KG1 (cell line): ENCODE results near the gene BICD1.

Experiments used
- DNase-seq: peaks from one replicate; lab custom pipeline; 2025; lab: John Stamatoyannopoulos, UW

The BICD1 gene

DNA sequence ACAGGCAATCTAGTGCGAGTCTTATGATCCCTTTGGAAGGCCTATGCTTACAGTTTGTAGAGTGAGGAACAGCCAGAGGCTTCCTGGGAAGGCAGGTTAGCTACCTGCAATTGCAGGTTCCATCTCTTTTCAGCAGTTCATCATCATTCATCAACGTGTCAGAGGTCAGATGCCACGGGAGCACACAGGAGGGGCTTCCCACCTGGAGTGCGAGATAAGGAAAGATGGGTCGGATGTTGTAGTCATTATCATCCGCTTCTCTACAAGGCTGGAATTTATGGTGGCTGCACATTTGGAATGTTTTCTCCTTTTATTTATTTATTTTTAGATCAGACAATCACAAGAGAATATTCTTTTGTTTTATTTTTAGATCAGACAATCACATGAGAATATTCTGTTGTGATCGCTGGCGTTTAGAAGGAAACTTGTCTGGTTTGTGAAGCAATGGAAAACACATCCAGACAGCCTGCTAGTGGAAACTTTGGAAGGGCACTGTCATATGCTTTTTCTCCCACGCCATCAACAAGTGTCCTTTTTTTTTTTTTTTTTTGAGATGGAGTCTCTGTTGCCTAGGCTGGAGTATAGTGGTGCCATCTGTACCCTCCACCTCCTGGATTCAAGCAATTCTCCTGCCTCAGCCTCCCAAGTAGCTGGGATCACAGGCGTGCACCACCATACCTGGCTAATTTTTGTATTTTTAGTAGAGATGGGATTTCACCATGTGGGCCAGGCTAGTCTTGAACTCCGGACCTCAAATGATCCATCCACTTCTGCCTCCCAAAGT lies 1.9 kb upstream of the BICD1 start:
- no peak for DNase-seq

GRCh38 chr12:32105986-32106516 lies 596 bp upstream of the BICD1 start:
- no peak for DNase-seq

DNA sequence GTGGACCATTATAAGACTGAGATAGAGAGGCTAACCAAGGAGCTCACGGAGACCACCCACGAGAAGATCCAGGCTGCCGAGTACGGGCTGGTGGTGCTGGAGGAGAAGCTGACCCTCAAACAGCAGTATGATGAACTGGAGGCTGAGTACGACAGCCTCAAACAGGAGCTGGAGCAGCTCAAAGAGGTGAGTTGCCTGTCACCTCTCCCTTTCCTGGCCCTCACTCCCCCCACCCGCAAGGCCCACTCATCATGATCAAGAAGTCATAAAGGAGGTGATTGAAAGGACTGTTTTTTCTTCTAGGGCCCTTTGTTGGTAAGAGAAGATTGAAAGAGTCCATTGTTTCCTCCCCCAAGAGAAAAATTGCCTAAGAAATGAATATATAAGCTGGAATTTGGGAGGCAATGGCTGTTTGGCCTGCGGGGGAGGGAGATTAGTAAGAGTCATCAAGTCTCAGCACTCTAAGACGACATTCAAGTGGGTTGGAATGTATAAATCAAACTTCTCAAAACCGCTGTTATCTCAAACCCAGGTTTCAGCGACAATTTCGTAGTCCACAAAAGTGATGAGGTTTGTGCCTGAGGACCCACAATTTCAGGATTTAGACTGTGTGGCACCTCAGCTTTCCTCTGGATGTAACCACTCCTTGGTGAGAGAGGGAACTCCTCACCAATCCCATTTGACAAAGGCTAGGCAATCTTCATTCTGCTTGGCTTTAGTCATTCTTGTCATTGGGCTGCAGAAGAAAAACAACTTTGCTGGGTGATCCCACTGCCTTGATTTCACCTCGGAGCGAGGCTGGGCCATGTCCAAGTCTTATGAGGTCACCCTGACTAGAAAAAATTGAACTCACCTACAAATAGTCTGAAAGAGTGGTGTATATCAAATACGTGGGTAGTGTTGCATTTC lies 966 bp downstream of the BICD1 start:
- DNase-seq: no peak

GRCh38 chr12:32108787-32109186 lies 2.1 kb downstream of the BICD1 start:
- DNase-seq: no peak

GRCh38 chr12:32110417-32110816 lies 3.8 kb downstream of the BICD1 start:
- no peak for DNase-seq

DNA sequence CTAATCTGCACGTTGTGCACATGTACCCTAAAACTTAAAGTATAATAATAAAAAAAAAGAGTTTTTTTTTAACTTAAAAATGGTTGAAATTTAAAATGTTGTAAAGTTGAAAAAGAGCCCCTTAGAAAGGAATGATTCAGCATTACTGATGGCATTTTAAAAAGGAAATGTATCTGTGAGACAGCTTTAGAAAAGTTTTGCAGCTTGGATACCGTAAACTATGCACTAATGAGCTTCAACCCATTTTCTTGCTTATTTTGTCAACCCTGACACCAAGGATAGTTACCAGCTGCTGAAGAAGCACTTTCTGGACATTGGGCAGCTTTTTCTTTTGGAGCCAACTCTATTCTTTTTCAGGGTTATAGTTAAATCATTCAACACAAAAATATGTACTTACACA lies 4.3 kb downstream of the BICD1 start:
- no peak for DNase-seq

DNA sequence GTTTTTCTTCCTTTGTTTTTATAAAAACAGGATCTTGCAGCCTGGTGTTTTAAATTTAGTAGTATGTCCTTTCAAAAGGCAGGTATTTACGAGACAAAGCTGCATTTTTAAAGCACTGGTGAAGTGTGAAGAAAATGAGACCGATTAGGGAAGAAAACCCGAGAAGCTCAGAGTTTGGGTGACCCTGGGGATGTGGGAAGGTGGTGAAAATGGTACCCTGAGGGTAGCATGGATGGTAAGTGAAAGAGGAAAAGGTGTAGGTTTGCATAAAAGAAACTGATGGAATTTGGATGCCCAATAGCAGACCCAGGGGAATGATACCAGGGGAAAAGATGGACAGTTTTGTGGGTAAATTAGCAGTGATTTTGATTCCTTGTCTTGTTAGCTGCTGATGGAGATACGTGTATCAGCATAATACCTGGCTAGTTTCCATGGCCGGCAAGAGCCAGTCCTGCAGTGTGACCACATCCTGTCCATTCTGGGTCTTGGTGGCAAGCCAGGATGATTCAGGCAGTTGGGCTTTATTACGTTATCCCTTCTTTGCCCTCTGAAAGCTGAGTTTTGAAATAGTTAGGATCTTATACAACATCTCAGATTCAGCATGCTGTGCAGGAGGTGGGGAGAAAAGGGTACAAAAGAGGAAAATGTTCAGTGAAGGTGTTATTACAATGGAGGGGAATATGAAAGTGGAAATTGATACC lies 8.9 kb downstream of the BICD1 start:
- DNase-seq: no peak

- DNase-seq: no peak
These were observed 10.2 kb downstream of the BICD1 start for GRCh38 chr12:32116897-32117296.

- no peak for DNase-seq
These were observed 10.7 kb downstream of the BICD1 start for GRCh38 chr12:32117316-32117715.

GRCh38 chr12:32118806-32119205 lies 12.2 kb downstream of the BICD1 start:
- DNase-seq: no peak

DNA sequence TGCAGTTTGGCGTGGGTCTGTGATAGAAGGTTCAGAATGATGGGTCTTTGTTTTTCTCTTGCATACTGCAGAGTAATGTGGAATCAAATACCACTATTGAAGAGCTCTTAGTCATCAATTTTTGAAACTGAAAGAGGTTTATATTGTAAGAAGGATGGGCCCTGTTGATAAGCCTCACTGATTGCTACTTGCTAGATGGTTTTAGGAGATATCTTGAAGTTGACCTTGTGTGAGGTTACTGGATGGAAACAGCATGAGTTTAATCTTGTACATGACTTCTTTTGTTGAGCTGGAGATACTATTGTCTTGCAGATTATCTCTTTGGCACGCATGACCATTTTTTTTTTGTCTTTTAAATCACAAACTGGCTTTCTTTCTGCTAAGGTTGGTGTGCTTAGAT lies 13.8 kb downstream of the BICD1 start:
- no peak for DNase-seq

- no peak for DNase-seq
These were observed 18.0 kb downstream of the BICD1 start for GRCh38 chr12:32124637-32125036.

- DNase-seq: no peak
These were observed 18.9 kb downstream of the BICD1 start for GRCh38 chr12:32125455-32126084.

DNA sequence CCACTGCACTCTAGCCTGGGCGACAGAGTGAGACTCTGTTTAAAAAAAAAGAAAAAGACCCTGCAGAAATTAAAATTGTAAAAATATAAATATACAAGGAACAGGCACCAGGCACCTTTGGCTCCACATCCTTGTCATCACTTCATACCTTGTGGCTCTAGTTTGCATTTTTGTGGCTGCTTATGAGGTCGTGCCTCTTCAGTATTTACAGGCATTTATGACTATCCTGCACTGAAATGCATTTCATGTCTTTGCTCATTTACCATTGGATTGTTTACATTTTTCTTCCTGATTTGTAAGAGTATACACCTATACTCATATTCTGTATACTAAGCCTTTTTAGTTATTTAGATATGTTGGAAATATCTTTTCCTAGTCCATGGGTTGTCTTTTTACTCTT lies 20.1 kb downstream of the BICD1 start:
- no peak for DNase-seq

- DNase-seq: no peak
These were observed 25.0 kb downstream of the BICD1 start for GRCh38 chr12:32131666-32132065.

GRCh38 chr12:32134101-32134888 lies 27.6 kb downstream of the BICD1 start:
- DNase-seq: no peak

GRCh38 chr12:32135967-32136366 lies 29.3 kb downstream of the BICD1 start:
- DNase-seq: no peak

- DNase-seq: no peak
These were observed 29.8 kb downstream of the BICD1 start for GRCh38 chr12:32136404-32136803.

GRCh38 chr12:32139064-32139421 lies 32.4 kb downstream of the BICD1 start:
- DNase-seq: peak; percentile 13

DNA sequence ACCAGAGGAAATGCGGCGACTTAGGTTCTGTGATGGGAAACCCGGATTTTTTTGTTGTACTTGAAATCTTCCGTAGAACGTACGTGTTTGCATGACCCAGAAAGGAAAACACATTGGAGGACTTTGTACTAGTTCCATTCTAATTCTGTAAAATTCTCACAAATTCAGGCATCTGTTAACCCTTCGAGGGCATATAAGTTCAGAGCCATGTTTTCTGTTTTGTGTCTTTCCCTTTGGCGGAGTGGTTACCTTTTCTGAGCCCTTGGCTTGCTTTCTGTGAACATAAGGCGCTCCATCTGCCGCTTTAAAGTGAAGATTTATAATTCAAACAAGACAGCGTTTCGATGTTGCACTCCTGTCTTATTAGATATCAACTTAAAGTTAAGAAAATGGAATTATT lies 34.2 kb downstream of the BICD1 start:
- no peak for DNase-seq

- no peak for DNase-seq
These were observed 38.4 kb downstream of the BICD1 start for GRCh38 chr12:32145096-32145495.
